ENCODE results near the gene TMEM14A.
"Not testable (repeated sequence)": the region's sequence is repeated elsewhere in the genome, so short reads cannot be mapped to it uniquely, and the experiment has no call there.

Gene TMEM14A

GRCh38 chr6:52704781-52705502, 34.0 kb downstream of the TMEM14A start:
- DNase-seq = not testable (repeated sequence)

GRCh38 chr6:52706001-52706400, 35.1 kb downstream of the TMEM14A start:
- DNase-seq = no peak

- DNase-seq = no peak
These were observed 37.2 kb downstream of the TMEM14A start for GRCh38 chr6:52707963-52708680.

- DNase-seq = no peak
These were observed 41.2 kb downstream of the TMEM14A start for GRCh38 chr6:52712136-52712535.

GRCh38 chr6:52714761-52715160, 43.8 kb downstream of the TMEM14A start:
- DNase-seq = not testable (repeated sequence)

GRCh38 chr6:52718550-52718949, 47.6 kb downstream of the TMEM14A start:
- DNase-seq = no peak

GRCh38 chr6:52720321-52720720, 49.4 kb downstream of the TMEM14A start:
- no peak for DNase-seq

GRCh38 chr6:52724042-52724405, 53.1 kb downstream of the TMEM14A start:
- no peak for DNase-seq

GRCh38 chr6:52724406-52725121, 53.7 kb downstream of the TMEM14A start:
- DNase-seq = peak; percentile 21

GRCh38 chr6:52725143-52725534, 54.2 kb downstream of the TMEM14A start:
- no peak for DNase-seq

- DNase-seq = no peak
These were observed 54.8 kb downstream of the TMEM14A start for GRCh38 chr6:52725535-52726192.

- no peak for DNase-seq
These were observed 55.3 kb downstream of the TMEM14A start for GRCh38 chr6:52726193-52726542.

GRCh38 chr6:52726741-52727535, 56.0 kb downstream of the TMEM14A start:
- DNase-seq = peak; percentile 57

GRCh38 chr6:52727908-52728307, 57.0 kb downstream of the TMEM14A start:
- DNase-seq = no peak

- DNase-seq = no peak
These were observed 57.5 kb downstream of the TMEM14A start for GRCh38 chr6:52728394-52728793.

- no peak for DNase-seq
These were observed 58.7 kb downstream of the TMEM14A start for GRCh38 chr6:52729576-52729975.

GRCh38 chr6:52731719-52732118, 60.8 kb downstream of the TMEM14A start:
- no peak for DNase-seq

- DNase-seq = no peak
These were observed 62.3 kb downstream of the TMEM14A start for GRCh38 chr6:52733172-52733571.

- DNase-seq = no peak
These were observed 63.2 kb downstream of the TMEM14A start for GRCh38 chr6:52734072-52734471.

GRCh38 chr6:52735071-52735470, 64.2 kb downstream of the TMEM14A start:
- DNase-seq = no peak

- DNase-seq = no peak
These were observed 65.2 kb downstream of the TMEM14A start for GRCh38 chr6:52736145-52736544.
